EH (cell line): ENCODE measurements around the gene ADSS2.
"Not testable (repeated sequence)": the region's sequence is repeated elsewhere in the genome, so short reads cannot be mapped to it uniquely, and the experiment has no call there.

Experiments used
- DNase-seq: peaks from one replicate; pipeline ENCODE4 v3.0.0-alpha.2; 2015; ENCODE audit warnings: low read depth

Gene ADSS2

DNA sequence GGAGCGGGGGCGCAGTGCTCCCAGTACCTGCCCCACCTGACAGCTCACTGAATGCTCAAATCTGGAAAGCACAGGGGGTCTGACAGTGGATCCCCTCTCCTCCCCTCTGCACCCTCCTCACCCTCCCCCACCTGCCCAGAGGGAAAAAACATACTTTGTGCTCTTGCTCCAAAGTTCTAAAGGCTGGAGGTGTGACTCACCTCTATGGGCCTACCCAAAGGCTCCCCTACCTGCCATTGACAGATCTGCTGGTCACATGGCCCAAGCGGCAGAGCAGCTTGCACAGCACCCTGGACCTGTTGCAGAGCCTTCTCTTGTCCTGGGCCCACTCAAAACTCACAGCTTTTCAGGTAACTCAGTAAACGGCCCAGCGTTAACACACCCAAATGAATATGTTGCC, 55.7 kb downstream of the ADSS2 start:
- DNase-seq, result no peak

- no peak for DNase-seq
Observed at GRCh38 chr1:244394826-244395765, 56.6 kb downstream of the ADSS2 start.

DNA sequence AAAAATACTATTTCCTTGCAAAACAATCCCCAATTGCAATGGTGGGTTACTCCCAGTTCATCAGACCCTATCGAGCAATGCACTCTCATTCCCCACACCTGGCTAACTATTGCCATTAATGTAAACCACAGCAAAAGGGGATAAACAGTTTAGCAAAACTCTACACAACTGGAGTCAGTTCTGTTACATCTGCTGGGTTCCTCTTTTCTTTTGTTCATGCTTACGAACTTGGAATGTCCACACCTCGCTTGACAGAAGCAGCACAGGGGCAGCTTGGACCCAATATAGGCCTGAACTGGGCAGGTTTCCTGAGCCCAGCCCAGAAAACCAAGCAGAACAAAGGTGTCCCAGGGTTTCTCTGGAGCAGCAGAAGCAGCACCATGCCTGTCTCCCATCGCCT, 57.4 kb downstream of the ADSS2 start:
- no peak for DNase-seq

DNA sequence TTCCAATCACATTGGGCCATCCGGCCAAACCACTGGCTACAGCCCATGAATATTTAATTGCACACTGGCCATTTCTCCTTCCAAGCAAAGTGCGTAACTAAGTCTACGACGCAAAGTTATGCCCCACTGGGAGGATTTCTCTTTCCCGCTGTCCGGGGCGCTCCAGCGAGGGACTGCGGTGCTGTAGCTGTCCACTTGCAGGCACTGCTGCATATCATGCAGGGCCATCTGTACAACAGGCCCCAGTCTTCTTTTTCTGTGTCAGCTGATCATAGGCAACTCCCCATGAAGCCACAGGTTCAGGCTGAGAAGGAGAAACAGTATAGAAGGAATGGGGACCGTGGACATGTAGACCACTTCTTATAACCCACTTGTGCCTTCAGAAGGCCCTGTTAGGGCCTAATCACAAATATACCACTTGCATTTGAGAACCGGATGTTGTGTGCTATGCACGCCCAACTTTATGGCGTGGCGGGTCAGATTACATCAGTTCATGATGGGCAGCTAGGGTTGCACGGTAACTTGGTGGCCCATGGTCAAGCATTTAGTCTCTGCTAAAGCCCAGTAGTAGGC, 58.0 kb downstream of the ADSS2 start:
- DNase-seq, result peak; percentile 27

DNA sequence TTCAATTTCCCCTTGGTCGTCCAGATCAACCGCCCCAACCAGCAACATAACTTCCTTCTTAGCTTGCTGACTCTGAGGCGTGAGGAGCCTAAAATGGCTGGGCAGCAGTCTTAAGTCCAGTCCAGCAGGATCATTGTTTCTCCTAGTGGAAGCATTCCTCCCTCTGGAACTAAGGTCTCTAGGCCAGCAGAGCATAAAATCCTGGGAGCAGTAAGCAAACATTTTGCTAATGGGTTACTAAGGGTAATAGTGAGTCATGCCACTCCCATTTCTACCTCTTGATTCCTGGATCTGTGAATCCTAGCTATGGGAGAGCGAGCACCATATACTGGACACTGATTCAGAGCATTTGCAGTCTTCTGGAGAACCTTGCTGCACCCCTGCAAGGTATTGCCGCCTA, 59.9 kb downstream of the ADSS2 start:
- DNase-seq, result peak; percentile 57

GRCh38 chr1:244388961-244389360, 62.7 kb downstream of the ADSS2 start:
- DNase-seq, result peak; percentile 25

- DNase-seq, result no peak
Observed at GRCh38 chr1:244387415-244387814, 64.3 kb downstream of the ADSS2 start.

DNA sequence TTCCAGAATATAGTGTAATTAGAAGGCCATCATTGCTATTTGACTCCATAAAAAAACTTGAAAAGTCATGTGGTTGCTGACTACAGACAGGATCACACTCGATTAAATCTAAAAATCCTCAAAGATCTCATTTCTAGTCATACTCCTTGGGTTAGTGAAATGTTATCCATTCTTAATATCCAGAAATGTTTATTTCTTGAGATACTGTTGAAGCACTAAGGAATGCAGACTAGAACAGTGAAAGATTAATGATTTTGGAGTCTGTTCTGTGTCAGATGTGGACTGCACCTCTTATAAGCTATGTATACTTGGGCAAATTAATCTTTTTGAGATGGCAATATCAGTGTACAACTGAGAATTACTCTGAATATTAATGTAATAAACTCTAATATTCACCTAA, 65.1 kb downstream of the ADSS2 start:
- no peak for DNase-seq

- DNase-seq, result no peak
Observed at GRCh38 chr1:244384066-244384465, 67.6 kb downstream of the ADSS2 start.

DNA sequence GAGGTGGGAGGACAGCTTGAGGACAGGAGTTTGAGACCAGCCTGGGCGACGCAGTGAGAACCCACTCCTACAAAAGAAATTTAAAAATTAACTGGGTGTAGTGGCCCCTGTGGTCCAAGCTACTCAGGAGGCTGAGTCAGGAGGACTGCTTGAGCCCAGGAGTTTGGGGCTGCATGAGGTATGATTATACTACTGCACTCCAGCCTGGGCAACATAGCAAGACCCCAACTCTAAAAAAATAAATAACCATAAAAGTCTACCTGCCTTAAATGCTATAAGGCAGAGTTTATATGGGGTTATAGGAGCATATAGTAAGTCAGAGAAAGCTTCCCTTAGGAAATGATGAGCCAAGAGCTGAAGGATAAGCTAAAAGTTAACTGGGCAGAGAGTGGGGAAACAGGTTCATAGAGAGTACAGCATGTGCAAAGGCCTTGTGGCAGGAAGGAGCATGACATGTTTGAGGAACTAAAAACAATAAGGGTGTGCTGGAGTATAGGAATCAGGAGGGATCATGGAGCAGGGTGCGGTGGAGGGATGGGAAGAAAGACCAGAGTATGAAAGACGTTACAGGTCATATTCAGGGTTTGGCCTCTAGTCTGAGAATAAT, 68.3 kb downstream of the ADSS2 start:
- no peak for DNase-seq

- DNase-seq, result peak; percentile 87
Observed at GRCh38 chr1:244381878-244382565, 69.7 kb downstream of the ADSS2 start.

DNA sequence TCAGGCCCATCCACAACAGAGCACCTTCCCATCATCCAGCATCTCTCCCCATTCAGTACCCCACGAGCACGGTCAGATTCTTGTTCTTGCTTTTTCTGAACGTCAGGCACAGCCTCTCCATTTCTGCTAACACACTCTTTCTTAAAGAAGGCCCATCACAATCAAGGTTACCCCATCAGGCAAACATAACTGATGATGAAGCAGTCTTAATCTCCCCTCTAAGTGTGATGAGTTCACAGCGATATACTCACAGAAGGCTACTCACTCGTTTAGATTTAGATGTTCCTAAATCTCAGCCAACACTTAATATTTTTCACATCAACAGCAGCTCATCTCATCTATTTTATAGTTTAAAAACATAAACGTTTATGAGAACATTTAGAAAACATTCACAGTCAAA, 75.6 kb downstream of the ADSS2 start:
- DNase-seq, result no peak

- DNase-seq, result no peak
Observed at GRCh38 chr1:244375051-244375450, 76.7 kb downstream of the ADSS2 start.

DNA sequence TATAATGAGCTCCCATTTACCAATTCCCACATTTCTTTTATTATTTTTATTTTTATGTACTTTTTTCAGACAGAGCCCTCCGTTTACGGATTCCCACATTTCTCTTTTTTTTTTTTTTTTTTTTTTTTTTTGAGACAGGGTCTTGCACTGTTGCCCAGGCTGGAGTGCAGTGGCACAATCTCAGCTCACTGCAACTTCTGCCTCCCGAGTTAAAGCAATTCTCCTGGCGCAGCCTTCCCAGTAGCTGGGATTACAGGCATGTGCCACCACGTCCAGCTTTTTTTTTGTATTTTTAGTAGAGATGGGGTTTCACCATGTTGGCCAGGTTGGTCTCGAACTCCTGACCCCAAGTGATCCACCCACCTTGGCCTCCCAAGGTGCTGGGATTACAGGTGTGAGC, 77.2 kb downstream of the ADSS2 start:
- DNase-seq, result not testable (repeated sequence)

- no peak for DNase-seq
Observed at GRCh38 chr1:244371242-244372141, 80.2 kb downstream of the ADSS2 start.

DNA sequence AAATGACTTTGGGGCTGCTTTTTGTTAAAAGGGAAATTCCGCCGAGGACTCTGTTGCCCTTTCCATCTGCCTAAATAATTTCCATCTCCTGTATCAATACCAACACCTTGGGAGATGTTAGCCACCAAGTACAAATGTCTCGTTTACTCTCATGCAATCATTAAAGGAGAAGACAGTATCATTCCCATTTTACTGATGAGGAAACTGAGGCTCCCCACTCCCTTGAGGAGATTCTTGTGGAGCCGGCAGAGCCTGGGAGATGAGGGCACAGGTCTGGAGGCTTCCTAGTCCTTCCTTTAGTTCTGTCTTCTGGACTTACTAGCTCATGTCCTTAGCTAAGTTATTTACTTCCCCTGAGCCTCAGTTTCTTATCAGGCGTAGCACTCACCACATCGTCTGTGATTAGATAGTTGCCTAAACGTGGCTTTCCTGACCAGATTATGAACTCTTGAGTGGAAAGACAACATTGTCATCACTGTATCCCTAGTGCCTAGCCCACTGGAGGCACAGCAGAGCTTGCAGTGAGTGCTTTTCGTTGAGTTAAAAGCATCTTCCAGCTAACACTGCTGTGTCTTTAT, 81.6 kb downstream of the ADSS2 start:
- no peak for DNase-seq

DNA sequence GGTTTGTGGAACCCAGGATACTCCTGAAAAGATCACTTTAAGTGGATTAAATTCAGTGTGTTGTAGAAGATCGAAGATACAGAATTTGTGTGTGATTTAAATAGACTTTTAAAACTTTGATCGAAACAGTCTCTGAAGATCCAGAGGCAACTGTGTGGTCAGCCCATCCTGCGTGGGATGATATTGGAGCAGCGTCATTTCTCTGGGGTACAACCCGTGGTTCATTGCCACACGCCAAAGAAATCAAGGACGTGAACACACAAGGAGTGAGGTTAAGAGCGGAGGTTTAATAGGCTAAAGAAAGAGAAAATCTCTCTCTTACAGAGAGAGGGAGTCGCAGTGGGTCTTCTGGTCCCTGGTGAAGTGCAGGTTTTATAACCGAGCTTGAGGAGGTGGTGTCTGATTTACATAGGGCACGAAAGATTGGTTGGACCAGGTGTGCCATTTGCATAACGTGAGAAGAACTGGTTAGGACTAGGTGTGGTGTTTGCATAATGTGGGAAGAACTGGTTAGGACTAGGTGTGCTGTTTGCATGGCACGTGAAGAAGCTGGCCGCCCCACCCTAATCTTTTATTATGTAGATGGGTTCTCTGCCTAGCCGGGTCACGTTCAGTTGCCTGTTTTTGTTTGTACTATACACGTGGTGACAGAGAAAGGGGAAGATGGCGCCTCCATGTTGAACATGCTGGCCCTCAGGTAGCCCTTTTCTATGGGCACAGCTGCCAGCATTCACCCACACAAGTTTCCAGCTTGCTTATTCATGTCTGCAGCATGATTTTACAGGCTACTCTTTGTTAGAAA, 82.3 kb downstream of the ADSS2 start:
- no peak for DNase-seq

DNA sequence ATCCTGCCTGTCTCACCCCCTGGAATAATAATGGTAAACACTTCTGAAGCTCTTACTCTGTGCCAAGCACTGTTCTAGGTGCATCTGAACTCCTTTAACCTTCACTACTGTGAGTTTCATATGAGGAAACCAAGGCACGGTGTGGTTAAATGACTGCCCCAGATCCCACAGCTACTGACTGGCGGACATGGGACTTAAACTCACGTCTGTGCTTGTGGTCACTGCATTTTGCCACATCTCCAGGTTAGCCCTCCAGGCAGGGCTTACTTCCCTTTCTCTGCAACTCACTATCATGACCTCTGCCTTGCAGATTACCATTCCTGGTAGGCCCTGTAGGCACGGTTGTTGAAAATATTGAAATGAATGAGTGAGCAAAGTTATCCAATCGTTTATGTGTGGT, 83.4 kb downstream of the ADSS2 start:
- DNase-seq, result no peak

- DNase-seq, result no peak
Observed at GRCh38 chr1:244367399-244368114, 84.2 kb downstream of the ADSS2 start.

- DNase-seq, result no peak
Observed at GRCh38 chr1:244365809-244366208, 85.9 kb downstream of the ADSS2 start.
